Mononuclear cell (primary cell): Measurements from ENCODE around the gene GAB2. TPM values are rescaled to one million over a fixed set of nuclear protein-coding genes. Genes with fewer than 3 reads are reported as not detected.

Experiments used
- H3K27me3 ChIP-seq: 2 replicates; pipeline ENCODE4 v1.6.0; 2011; ENCODE audit warnings: low read length, control low read depth; ENCODE audit not compliant: insufficient read depth
- H3K4me1 ChIP-seq: 2 replicates; pipeline ENCODE4 v1.5.1; 2011; ENCODE audit warnings: mild to moderate bottlenecking, low read length, control low read depth; ENCODE audit not compliant: insufficient read depth
- H3K4me3 ChIP-seq: 2 replicates; pipeline ENCODE4 v1.5.1; 2011; ENCODE audit warnings: mild to moderate bottlenecking, low read length, moderate library complexity
- H3K9me3 ChIP-seq: 2 replicates; pipeline ENCODE4 v1.5.1; 2011; ENCODE audit warnings: low read depth, mild to moderate bottlenecking, control low read depth, low read length
- total RNA-seq: library from RNA; depleted of rRNA; stranded (reverse); fragments of >200 nt; gene quantifications from one replicate; pipeline ENCODE4 v1.2.3, GENCODE V29; 2012

Gene GAB2
- total RNA-seq, 1 donor: 61.9 TPM

DNA sequence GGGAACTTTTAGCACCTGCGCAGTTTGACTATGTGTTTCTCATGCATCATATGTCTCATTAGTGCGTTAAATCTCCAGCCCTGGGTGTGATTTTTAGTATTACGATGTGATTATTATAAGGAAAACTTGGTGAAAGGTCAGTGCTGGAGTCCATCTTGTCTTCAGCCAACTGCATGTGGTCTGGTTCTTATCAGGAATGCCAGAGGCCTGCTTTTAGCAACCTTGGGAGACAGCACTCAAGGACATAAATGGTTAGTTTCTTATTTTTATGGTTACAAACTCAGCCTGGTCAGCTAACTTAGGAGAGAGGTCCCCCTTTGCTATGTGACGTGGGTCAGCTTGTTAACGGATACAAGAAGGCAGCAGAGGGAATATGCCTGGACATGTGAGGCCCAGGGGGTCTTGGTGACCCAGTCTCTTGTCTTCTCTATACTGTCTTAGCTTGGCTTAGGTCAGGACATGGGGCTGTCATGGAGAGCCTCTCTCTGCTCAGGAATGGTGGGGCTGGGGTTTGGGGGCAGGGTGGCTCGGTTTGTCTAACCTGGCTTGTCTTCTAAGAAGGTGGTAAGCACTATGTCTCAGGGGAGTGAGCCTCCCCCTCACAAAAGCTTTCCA lies 250.7 kb downstream of the GAB2 start:
- no peaks in the 10 kb centered on the region for H3K4me1 ChIP-seq
- H3K27me3 ChIP-seq: no peaks in the 10 kb centered on the region
- H3K9me3 ChIP-seq: no peaks in the 10 kb centered on the region
- H3K4me3 ChIP-seq: no peak overlapping the region

Other genes with a start within 250 kb of the GAB2 start
- 2.2 TPM for gene KCTD21, start 229.2 kb downstream of the GAB2 start, total RNA-seq
- gene USP35, start 228.9 kb downstream of the GAB2 start, total RNA-seq: 6.0 TPM
- gene NARS2, start 157.0 kb upstream of the GAB2 start, total RNA-seq: 7.8 TPM